Epidermal melanocyte (primary cell): ENCODE results near the gene SPINK4.

Source experiments
- DNase-seq: peaks from one replicate; pipeline ENCODE4 v3.0.0; 2011; ENCODE audit warnings: low spot score; ENCODE audit not compliant: insufficient read length

Gene SPINK4

DNA sequence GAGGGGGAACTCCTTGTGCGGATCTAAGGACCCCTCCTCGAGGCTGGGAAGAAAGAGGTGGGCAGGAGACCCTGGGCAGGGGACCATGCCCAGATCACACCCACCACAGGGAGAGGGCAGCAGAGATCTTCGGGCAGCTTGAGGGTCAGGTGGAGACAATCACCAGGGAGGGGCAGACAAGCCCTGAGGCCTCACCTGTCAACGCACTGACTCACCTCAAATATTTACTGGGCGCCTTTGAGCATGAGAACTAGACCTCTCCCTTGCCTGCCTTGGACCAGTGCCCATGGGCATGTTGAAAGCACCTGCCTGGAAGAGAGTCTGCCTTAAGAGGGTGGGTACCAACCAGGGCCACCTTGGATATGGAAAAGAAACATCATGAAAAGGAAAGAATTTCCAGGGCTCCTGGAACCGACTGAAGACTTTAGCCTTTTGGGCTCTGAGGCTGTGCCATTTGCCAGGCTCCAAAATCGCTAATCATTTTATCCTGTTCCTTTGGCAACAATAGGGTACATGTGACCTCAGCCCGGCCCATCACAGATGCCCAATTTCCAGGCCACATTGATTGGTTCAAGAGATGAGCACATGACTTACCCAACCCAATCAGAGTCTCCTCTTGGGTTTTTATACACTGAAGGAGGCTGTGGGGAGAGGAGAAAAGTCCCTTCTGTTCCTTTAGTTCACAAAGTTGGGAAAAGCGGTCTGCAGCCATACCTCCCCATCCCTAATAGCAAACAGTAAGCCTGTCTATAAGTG, 10.4 kb upstream of the SPINK4 start:
- DNase-seq, result no peak

GRCh38 chr9:33230756-33231622, 9.0 kb upstream of the SPINK4 start:
- no peak for DNase-seq

- DNase-seq, result no peak
Measured at GRCh38 chr9:33231623-33231942, 8.4 kb upstream of the SPINK4 start.

DNA sequence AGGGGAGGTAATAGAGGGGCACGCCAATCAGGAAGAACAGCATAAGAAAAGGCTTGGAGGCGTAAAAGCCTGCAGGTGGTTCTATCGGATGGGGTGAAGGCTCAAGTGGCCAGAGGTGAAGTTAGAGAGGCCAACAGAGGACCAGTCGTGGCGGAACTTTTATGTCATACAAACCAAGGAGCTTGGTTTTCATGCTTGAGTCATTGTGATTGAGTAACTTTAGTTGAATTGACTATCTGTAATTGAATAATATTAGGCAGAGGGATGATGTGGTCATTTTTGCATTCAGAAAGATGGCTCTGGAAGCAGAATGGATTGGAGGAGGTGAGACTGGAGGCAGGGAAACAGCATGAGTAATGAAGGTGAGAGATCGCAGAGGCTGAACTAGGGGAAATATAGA, 7.2 kb upstream of the SPINK4 start:
- DNase-seq, result no peak

DNA sequence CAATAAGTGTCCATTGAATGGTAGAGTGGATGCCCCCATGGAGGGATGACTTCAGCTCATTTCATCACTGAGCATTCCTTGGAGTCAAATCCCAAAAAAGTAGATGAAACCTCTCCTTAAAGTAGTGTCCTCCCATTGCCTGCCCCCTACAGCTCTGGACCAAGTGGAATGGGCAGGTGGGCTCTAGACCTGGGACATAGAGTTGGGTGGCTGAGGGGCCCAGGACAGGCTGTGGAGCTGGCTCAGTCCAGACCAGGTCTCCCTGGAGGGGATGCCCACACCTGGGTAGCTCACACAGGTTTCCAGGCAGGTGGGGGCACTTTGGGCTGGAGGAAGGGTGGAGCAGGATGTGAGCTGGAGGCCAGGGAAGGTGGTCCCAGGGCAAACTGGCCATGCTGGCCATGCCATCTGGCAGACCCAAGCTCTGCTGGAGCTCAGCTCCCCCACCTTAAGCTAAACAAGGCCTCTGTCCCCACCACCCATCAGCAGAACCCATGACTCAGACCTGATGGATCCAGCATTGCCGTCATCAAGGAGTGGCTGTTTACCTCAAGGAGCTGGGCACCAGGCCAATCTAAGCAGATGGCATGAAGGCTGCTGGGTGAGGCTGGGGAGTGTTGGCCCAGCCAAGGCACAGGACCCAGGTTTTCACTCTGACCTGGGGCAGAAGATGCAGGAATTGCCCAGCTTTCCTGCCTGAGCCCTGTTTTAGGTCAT, 6.2 kb upstream of the SPINK4 start:
- DNase-seq, result no peak

GRCh38 chr9:33234511-33235467, 5.2 kb upstream of the SPINK4 start:
- no peak for DNase-seq

DNA sequence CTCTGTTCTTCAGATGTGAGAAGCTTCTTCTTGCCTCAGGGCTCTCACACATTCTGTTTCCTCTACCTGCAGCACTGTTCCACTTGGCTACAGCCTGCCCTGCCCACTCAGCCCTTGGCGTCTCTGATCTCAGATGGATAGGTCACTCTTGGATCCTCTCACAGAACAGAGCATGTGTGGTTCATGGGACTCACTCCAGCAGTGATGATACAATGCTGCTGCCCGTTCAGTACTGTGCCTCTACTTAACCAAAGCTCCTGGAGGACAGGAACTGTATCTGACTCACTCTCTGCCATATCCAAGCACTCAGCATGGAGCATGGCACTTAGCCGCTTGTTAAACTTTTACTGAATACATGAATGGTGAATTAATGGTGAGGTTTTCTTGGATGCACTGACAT, 3.4 kb upstream of the SPINK4 start:
- no peak for DNase-seq

- no peak for DNase-seq
Measured at GRCh38 chr9:33241298-33241697, 1.3 kb downstream of the SPINK4 start.

DNA sequence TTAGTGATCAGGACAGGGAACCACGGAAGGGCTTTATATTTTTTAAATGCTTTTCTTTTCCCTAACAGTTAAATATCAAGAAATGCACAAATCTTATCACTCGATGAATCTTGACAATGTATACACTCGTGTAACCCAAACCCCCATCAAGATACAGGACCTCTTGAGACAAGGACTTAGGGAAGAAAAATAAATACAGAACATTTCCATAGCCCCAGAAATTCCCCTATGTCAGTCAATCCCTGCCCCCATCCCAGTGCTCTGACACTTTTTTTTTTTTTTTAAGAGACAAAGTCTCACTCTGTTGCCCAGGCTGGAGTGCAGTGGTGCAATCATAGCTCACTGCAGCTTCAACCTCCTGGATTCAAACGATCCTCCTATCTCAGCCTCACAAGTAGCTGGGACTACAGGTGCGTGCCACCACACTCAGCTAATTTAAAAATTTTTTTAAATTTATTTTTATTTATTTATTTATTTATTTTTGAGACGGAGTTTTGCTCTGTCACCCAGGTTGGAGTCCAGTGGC, 2.7 kb downstream of the SPINK4 start:
- DNase-seq, result no peak

DNA sequence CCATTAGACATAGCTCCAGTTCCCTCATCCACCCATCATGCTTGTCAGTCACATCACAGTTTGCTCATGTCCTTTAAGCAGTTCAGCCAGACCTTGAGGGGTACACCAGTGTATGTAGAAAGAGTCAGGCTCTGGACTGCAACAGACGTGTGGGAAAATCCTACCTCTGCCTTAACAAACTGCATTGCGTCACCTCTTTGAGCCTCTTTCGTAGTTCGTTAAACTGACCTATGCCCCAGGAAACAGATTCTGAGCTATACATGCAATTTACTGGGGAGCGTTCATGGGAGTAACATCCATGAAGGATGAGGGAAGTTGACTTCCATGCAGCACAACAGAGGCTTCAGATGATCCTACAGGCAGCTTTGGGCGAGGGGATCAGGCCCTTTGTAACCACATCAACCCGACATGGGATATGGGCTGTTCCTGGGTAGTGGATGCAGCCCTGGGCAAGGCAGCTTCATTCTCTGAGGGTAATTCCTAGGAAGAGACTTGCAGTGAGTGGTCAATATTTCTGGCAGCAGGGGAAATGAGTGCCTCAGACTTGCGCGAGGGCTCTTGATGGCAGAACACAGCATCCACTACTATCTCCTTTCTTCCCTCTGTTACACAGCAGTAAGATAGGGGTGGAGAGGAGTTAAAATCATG, 4.3 kb downstream of the SPINK4 start:
- no peak for DNase-seq

- DNase-seq, result no peak
Measured at GRCh38 chr9:33245341-33245740, 5.4 kb downstream of the SPINK4 start.

DNA sequence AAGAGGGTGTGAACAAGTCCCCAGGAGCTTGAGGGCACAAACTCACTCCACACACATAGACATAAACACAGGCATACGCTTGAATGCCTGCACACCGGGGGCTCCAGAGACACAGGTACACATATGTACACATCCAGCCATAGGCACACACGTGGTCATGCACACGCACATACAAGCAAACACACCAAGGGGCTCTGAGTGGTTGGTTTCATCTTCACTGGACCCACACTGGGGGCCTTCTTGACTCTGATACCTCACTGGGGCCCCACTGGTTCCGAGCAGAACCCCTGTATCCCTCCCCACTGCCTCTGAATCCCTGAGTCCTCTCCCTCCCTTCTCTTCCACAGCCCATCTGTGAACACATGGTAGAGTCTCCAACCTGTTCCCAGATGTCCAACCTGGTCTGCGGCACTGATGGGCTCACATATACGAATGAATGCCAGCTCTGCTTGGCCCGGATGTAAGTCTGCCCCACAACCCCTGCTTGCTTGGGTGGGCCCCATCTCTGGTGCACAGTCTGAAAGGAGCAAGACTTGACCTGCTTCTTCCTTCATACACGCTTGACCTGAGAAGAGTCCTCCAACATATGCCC, 6.4 kb downstream of the SPINK4 start:
- no peak for DNase-seq

GRCh38 chr9:33248606-33249005, 8.6 kb downstream of the SPINK4 start:
- DNase-seq, result no peak

GRCh38 chr9:33249087-33249658, 9.2 kb downstream of the SPINK4 start:
- DNase-seq, result no peak

- DNase-seq, result no peak
Measured at GRCh38 chr9:33249983-33250382, 10.0 kb downstream of the SPINK4 start.

GRCh38 chr9:33250458-33250995, 10.6 kb downstream of the SPINK4 start:
- DNase-seq, result peak; percentile 70

DNA sequence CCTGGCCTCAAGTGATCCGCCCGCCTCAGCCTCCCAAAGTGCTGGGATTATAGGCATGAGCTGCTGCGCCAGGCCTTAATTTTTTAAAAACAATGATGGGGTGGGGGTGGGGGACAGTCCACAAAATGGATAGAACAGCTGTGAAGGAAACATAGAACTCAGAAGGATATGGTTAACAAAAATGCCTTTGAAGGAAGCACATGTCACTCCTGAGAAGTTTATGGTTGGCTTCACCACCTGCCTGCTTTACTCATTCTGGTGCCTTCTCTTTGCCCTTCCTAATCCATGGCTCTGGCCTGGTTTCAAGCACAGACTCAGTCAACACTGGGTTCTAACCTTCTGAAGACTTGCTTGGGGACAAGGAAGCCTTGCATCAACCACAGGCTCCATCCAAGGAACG, 14.2 kb downstream of the SPINK4 start:
- no peak for DNase-seq

GRCh38 chr9:33255014-33255413, 15.0 kb downstream of the SPINK4 start:
- DNase-seq, result no peak

DNA sequence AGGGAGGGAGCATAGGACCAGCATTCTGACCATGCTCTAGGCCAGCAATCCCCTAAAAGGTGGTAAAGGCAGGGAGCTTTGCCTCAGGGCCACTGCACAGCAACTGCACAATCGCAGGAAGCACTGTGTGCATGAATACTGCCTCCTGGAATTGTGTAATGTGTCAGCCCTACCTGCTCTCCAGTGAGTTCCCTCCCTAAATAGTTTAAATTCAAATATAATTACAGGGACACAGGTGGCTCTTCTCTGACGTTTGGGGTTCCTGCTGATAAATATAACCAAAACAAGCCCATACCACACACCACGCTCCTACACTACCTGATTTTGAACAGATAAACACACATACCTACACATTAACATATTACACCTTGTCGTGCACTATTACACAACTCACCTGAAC, 15.5 kb downstream of the SPINK4 start:
- DNase-seq, result no peak
